Heart right ventricle (tissue), 16 donors: Measurements from ENCODE around the gene TNS3. TPM values are rescaled to one million over a fixed set of nuclear protein-coding genes. Genes with fewer than 3 reads are reported as not detected.

Experiments
- ATAC-seq, 8 donors: fragments of 200-7000 bp; cut with Tn5 transposase; one replicate each; pipeline ENCODE4 v1.9.1; 2020; ENCODE audit warnings: mild to moderate bottlenecking in 8 of 8, moderate library complexity in 8 of 8, moderate number of reproducible peaks in 1 of 8
- DNase-seq, 2 donors: peaks; one replicate each; pipeline ENCODE4 v3.0.0-alpha.2; 2020
- H3K27ac ChIP-seq, 10 donors: fragments of 200-600 bp; sonication (generic) in 2 of 10; one replicate each; pipeline versions ENCODE4 v1.5.0 to v1.8.0; 2020 to 2022; ENCODE audit warnings: mild to moderate bottlenecking in 3 of 10
- H3K27me3 ChIP-seq, 7 donors: fragments of 200-600 bp; one replicate each; pipeline ENCODE4 v1.8.0; 2021 to 2022; ENCODE audit warnings: mild to moderate bottlenecking in 2 of 7
- H3K36me3 ChIP-seq, 9 donors: fragments of 200-600 bp; sonication (generic) in 1 of 9; one replicate each; pipeline versions ENCODE4 v1.5.0 to v1.8.0; 2020 to 2022; ENCODE audit warnings: mild to moderate bottlenecking in 2 of 9
- H3K4me1 ChIP-seq, 9 donors: fragments of 200-600 bp; sonication (generic) in 1 of 9; one replicate each; pipeline versions ENCODE4 v1.5.0 to v1.8.0; 2020 to 2022; ENCODE audit warnings: mild to moderate bottlenecking in 4 of 9
- H3K4me3 ChIP-seq, 10 donors: fragments of 200-600 bp; sonication (generic) in 2 of 10; one replicate each; pipeline versions ENCODE4 v1.5.0 to v1.8.0; 2020 to 2022; ENCODE audit warnings: mild to moderate bottlenecking in 7 of 10, moderate library complexity in 2 of 10
- H3K9me3 ChIP-seq, 11 donors: fragments of 200-600 bp in 10 of 11; sonication (generic) in 2 of 11; one replicate each; pipeline versions ENCODE4 v1.5.0 to v1.8.0; 2013 to 2022; ENCODE audit warnings: mild to moderate bottlenecking in 2 of 11, control low read depth in 1 of 11, moderate library complexity in 1 of 11
- WGBS, 2 donors: extraction: QIAGEN DNeasy Blood & Tissue Kit; methylation state at CpG; one replicate each; pipeline ENCODE4 v1.1.7; 2013; ENCODE audit warnings: inconsistent platforms in 1 of 2; 5-methylcytosine and 5-hydroxymethylcytosine counted together
- intact Hi-C, 10 donors: fragments of 100-400 bp; cut with DNase I; formaldehyde crosslinking; loops; one replicate each; pipeline versions ENCODE4 v1.11.1 to v1.14.2; 2022
- polyA plus RNA-seq, 2 donors: library from polyadenylated mRNA; stranded (reverse); fragments of 200-250 nt; gene quantifications; one replicate each; pipeline ENCODE4 v1.2.3, GENCODE V29; 2013
- total RNA-seq, 10 donors: library from RNA; stranded (reverse); fragmentation: NEBNext Ultra II Directional in 3 of 10; extraction: Animal tissue kit (Norgen Biotek cat#: 25700) in 3 of 10; gene quantifications; one replicate each; pipeline versions ENCODE4 v1.2.1 to v1.2.4, GENCODE V29; 2021 to 2023
- TF ChIP-seq, protein P1 (sequence below), 9 donors: fragments of 200-600 bp; sonication (generic) in 2 of 9; IDR thresholded peaks; one replicate each; pipeline versions ENCODE4 v1.5.0 to v1.8.0; 2021 to 2022; ENCODE audit warnings: antibody characterized with exemption in 9 of 9, mild to moderate bottlenecking in 5 of 9, moderate library complexity in 1 of 9
- donor health status: Arrhythmogenic right ventricular cardiomyopathy.
- donor health status: ischemic (EF 13 %, LVEDD 7.1; RV severe dilation, severe dysfunction).
- donor health status: healthy with polysubstance abuse.
- donor health status: DM: no; HTN: yes; CAD: no.
- donor health status: DM: no; HTN: no; CAD: no.
- donor health status: ischemic (EF 25% LVEDD 6.9; RV normal size, moderate dysfunction).
- donor health status: ischemic (EF 25% LVEDD 5.7; RV mildly dilated, moderate dysfunction).
- donor health status: healthy.
- donor health status: DM: yes; HTN: yes; CAD: no.
- donor health status: Ischemic cardiomyopathy.
- donor health status: ischemic (EF 35%, LVEDD 5.7; RV mildly dilated, moderate dysfunction).
- donor health status: nonischemic (EF 11% LVEDD 7.7; RV severe dilation, severe dysfunction).
- donor health status: DM: yes; HTN: yes; CAD: no.
- donor health status: PGD.
- donor health status: ischemic (EF 29% LVEDD 5.4; RV normal size, mild dysfunction).
- donor health status: nonischemic (EF 23%, LVEDD 6.1; RV moderate dilation, normal function).

TNS3 gene
- total and polyA plus RNA-seq, 12 donors, result 6.7 to 74.2 (median 34.0) TPM

DNA sequence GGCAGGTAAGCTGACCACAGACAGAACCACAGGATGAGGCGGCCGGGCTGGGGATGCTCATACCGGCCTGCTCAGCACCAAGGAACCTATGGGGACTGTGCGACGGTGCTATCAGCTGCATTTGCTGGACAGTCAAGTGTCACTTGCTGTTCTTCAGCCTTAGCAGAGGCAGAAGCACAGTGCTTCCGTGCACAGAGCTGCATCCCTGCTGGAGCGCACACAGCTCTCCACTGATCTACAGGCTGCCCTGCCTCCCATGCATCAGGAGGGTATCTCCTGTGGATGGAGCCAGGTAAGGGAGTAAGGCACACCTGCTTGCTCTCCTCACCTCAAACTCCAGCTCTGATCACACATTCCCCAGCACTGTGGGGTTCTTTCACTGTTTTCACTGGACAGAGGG, 97.5 kb downstream of the TNS3 start:
- intact Hi-C loops, result loop anchor here in 1 of 10 donors (5.0 kb wide), 1 partner anchor 88 kb away; no protein-coding TSS in a partner anchor
- ATAC-seq, result no peak
- WGBS, 2 donors, result 79 to 83% methylated on average over 7 of the region's 7 CpGs

DNA sequence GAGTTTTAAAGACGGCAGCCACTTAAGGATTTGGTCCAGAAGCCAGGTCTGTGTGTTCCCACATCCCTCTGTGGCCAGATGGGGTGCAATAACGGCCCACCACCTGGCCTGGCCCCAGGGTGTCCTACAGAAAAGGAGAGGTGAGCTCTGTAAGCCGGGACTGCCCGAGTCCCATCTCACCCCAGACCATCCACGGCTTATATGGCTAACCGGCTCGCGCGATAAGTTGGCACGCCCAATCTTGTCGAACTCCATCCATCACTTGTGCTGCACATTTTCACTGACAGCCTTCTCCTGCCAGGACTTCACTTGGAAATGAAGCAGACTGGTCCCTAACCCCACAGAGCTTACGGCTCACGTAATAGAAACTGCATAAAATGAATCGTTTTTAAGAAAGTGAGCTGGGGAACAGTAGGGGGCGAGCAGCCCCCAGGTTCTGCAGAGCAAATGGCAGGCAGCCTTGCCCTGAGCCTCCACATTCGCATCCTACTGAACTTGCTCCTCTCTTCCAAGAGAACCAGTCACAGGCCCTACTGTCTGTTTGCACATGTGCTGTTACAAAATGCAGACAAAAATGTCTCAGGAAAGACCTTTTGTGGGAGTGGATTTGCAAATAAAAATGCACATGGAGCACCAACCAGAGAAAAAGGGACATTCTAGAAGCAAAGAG, 98.2 kb downstream of the TNS3 start:
- DNase-seq, result no peak
- no peak for ATAC-seq
- TF ChIP-seq, protein P1, sequence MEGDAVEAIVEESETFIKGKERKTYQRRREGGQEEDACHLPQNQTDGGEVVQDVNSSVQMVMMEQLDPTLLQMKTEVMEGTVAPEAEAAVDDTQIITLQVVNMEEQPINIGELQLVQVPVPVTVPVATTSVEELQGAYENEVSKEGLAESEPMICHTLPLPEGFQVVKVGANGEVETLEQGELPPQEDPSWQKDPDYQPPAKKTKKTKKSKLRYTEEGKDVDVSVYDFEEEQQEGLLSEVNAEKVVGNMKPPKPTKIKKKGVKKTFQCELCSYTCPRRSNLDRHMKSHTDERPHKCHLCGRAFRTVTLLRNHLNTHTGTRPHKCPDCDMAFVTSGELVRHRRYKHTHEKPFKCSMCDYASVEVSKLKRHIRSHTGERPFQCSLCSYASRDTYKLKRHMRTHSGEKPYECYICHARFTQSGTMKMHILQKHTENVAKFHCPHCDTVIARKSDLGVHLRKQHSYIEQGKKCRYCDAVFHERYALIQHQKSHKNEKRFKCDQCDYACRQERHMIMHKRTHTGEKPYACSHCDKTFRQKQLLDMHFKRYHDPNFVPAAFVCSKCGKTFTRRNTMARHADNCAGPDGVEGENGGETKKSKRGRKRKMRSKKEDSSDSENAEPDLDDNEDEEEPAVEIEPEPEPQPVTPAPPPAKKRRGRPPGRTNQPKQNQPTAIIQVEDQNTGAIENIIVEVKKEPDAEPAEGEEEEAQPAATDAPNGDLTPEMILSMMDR (IDR thresholded peaks at IDR 0.05), result peak in 7 of 9 donors; percentile 9 to 35 (median 22)
- H3K4me1 ChIP-seq, result peaks cover 26 to 80% (median 55%) of the 10 kb centered on the region in 9 donors
- no peak overlapping the region for H3K4me3 ChIP-seq
- H3K27ac ChIP-seq, result peak overlapping the region in 5 of 10 donors; percentile 67 to 89 (median 76)
- WGBS, 2 donors, result 91% methylated on average over 16 of the region's 16 CpGs
- no peaks in the 10 kb centered on the region for H3K27me3 ChIP-seq
- intact Hi-C loops, result loop anchor here in 1 of 10 donors (5.0 kb wide), 1 partner anchor 89 kb away; no protein-coding TSS in a partner anchor
- H3K36me3 ChIP-seq, result no peaks in the 10 kb centered on the region
- H3K9me3 ChIP-seq, result no peaks in the 10 kb centered on the region

More for the DNA sequence above, 97.5 kb downstream of the TNS3 start:
- Histone ChIP-seq H3K4me1 (peaks cover 26 to 81% (median 62%) of the 10 kb centered on the region in 9 donors), H3K36me3 (no peaks in the 10 kb centered on the region), H3K4me3 (no peak overlapping the region), H3K27me3 (no peaks in the 10 kb centered on the region), H3K9me3 (no peaks in the 10 kb centered on the region), H3K27ac (peak overlapping the region in 9 of 10 donors; percentile 53 to 86 (median 67))
- TF ChIP-seq, protein P1 (IDR thresholded peaks at IDR 0.05), result no peak
- DNase-seq, result no peak

DNA sequence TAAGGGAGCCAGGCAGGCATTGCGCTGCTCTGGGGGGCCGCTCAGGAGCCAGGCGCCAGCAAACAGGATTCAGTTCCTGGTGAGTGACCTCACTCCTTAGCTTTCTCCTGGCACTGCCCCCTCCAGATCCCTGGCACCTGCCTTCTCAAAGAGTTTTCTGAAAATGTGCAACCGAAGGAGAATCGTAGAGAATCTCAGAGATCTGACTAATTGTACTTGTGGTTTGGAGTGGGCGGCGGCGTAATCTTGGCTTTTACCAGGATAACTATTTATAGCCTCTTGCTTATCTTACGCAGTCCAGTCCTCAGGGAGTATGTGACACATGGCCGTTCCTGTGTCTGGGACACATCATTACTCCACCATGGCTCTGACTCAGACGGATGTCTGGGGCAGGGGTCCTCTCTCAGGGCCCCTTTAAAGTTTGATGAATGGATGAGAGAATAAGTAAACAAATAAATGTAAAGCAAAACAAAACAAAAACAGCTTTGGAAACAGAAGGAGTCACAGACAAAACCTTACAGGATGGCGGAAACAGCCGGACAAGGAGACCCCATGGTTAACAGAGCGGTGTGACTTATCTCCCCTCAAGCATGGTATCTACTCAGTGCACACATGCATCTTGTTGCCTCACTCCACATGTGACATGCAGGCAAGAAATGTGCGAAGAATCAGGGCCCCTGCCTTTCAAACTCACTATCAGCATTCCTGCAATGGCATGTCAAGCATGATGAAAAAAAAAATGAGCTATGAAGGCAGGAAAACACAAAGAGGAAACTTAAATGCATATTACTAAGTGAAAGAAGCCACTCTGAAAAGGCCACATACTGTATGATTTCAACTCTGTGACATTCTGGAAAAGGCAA, 99.7 kb downstream of the TNS3 start:
- DNase-seq (peak in 1 of 2 donors; percentile 70), ATAC-seq (peak; percentile 70 to 89 (median 81))
- WGBS, 2 donors, result 29 to 31% methylated on average over 15 of the region's 15 CpGs
- Histone ChIP-seq H3K27ac (peak overlapping the region; percentile 63 to 89 (median 85)), H3K9me3 (no peaks in the 10 kb centered on the region), H3K27me3 (no peaks in the 10 kb centered on the region), H3K36me3 (no peaks in the 10 kb centered on the region), H3K4me1 (peaks cover 22 to 79% (median 61%) of the 10 kb centered on the region in 9 donors), H3K4me3 (peak overlapping the region in 1 of 10 donors; percentile 10)
- TF ChIP-seq, protein P1 (IDR thresholded peaks at IDR 0.05), result no peak
- intact Hi-C loops, result loop anchor here in 1 of 10 donors (5.0 kb wide), 1 partner anchor 90 kb away; no protein-coding TSS in a partner anchor

DNA sequence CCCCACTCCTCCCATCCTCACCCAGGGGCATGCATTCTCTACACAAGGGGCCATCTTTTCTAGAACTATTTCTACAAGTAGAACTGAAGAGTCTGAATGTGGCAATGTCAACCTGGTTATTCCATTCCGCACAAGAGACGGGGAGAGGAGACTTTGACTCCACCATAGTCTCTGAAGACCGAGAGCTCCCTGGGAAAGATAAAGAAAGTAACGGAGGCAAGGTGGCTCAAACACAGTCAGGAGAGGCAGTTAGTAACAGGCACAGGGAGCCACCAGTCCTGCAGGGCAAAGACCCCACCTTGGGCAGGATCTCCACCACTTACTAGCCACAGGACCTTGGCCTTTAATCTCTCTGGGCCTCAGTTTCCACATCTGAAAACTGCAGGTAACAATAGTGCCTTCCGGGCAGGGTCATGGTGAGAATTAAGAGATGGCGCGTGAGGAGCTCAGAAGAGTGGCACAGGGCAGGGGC, 100.3 kb downstream of the TNS3 start:
- ATAC-seq (no peak), DNase-seq (no peak)
- H3K4me3 ChIP-seq, result peak overlapping the region in 1 of 10 donors; percentile 10
- peak overlapping the region; percentile 63 to 89 (median 85) for H3K27ac ChIP-seq
- H3K36me3 ChIP-seq, result no peaks in the 10 kb centered on the region
- H3K27me3 ChIP-seq, result no peaks in the 10 kb centered on the region
- 81 to 88% methylated on average over 7 of the region's 7 CpGs for WGBS, 2 donors
- TF ChIP-seq, protein P1 (IDR thresholded peaks at IDR 0.05), result no peak
- intact Hi-C loops, result loop anchor here in 1 of 10 donors (5.0 kb wide), 1 partner anchor 91 kb away; no protein-coding TSS in a partner anchor
- peaks cover 22 to 81% (median 63%) of the 10 kb centered on the region in 9 donors for H3K4me1 ChIP-seq
- H3K9me3 ChIP-seq, result no peaks in the 10 kb centered on the region
